NT2/D1 (cell line): ENCODE data around the gene BRPF3.

Experiments used
- DNase-seq: peaks from one replicate; pipeline ENCODE4 v3.0.0-alpha.2; 2011; ENCODE audit warnings: low read depth, low spot score
- H3K27me3 ChIP-seq: 2 replicates; pipeline ENCODE4 v1.6.0; 2011; ENCODE audit warnings: mild to moderate bottlenecking; ENCODE audit not compliant: insufficient read length, insufficient read depth
- H3K36me3 ChIP-seq: 2 replicates; pipeline ENCODE4 v1.6.1; 2011; ENCODE audit warnings: mild to moderate bottlenecking, low read length, mixed read lengths; ENCODE audit not compliant: insufficient read depth, insufficient read length
- H3K4me1 ChIP-seq: 2 replicates; pipeline ENCODE4 v1.5.1; 2011; ENCODE audit not compliant: insufficient read depth, insufficient read length
- H3K4me3 ChIP-seq: 2 replicates; pipeline ENCODE4 v1.5.1; 2011; ENCODE audit warnings: low read depth; ENCODE audit not compliant: insufficient read length
- H3K9ac ChIP-seq: 2 replicates; pipeline ENCODE4 v1.6.0; 2011; ENCODE audit warnings: low read depth; ENCODE audit not compliant: insufficient read length
- H3K9me3 ChIP-seq: 2 replicates; pipeline ENCODE4 v1.5.1; 2011; ENCODE audit warnings: mild to moderate bottlenecking, low read length; ENCODE audit not compliant: insufficient read depth
- SUZ12 ChIP-seq: IDR thresholded peaks from 2 replicates; pipeline ENCODE4 v1.6.1; 2011; ENCODE audit not compliant: insufficient read length, insufficient read depth; ENCODE audit errors: extremely low read depth
- YY1 ChIP-seq: IDR thresholded peaks from 2 replicates; pipeline ENCODE4 v1.6.1; 2011; ENCODE audit not compliant: insufficient read length, insufficient read depth
- ZNF274 ChIP-seq: IDR thresholded peaks from 2 replicates; pipeline ENCODE4 v1.6.1; 2011; ENCODE audit warnings: mild to moderate bottlenecking, low read depth, low read length

BRPF3 gene

GRCh38 chr6:36222924-36223323 lies 26.4 kb downstream of the BRPF3 start:
- Histone ChIP-seq H3K27me3 (no peaks in the 10 kb centered on the region), H3K4me1 (no peaks in the 10 kb centered on the region), H3K9ac (no peak overlapping the region), H3K9me3 (no peaks in the 10 kb centered on the region), H3K36me3 (peaks cover 92% of the 10 kb centered on the region), H3K4me3 (no peak overlapping the region)
- TF ChIP-seq YY1: no peak
- no peak for TF ChIP-seq ZNF274
- no peak for TF ChIP-seq SUZ12
- DNase-seq: no peak

DNA sequence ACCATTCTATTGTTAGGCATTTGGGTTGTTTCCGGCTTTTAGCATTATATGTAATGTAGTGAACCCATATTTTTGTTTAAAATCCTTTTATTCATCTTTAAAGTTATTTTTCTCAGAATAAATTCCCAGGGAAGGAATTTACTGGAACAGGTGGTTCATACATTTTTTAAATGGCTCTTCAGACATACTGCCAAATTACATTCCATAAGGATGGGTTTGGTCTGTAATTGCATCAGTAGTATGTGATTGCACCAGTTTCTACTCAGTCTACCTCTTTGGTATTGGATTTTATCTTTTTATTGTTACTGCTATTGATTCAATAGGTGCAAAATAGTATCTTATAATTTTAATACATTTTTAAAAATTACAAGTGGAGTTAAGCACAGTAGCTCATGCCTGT lies 27.2 kb downstream of the BRPF3 start:
- no peak for DNase-seq
- Histone ChIP-seq H3K4me1 (no peaks in the 10 kb centered on the region), H3K27me3 (no peaks in the 10 kb centered on the region), H3K4me3 (no peak overlapping the region), H3K9ac (no peak overlapping the region), H3K9me3 (no peaks in the 10 kb centered on the region), H3K36me3 (peaks cover 92% of the 10 kb centered on the region)
- TF ChIP-seq ZNF274: no peak
- TF ChIP-seq YY1: no peak
- no peak for TF ChIP-seq SUZ12

DNA sequence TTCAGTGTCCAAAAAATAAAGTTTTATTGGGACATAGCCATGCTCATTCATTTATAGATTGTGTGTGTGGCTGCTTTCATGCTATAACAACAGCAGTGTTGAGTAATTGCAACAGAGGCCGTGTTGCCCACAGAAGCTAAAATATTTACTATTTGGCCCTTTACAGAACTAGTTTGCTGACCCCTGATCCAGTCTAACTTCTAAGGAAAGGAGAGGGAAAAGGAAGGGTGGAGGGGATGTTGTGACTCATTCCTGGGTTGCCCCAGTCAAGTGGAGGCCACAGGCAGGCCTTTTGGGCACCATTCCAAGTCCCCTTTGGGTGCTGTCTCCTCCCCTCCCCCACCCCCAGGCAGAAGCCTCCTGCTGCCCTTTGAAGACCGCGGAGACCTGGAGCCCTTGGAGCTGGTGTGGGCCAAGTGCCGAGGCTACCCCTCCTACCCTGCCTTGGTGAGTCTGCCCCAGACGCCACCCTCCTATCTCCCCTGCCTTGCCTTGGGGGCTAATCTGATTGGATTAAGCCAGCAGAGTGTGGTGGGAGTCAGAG lies 28.4 kb downstream of the BRPF3 start:
- no peaks in the 10 kb centered on the region for H3K4me1 ChIP-seq
- TF ChIP-seq SUZ12 (no peak), ZNF274 (no peak), YY1 (no peak)
- H3K9me3 ChIP-seq: no peaks in the 10 kb centered on the region
- no peak overlapping the region for H3K4me3 ChIP-seq
- H3K27me3 ChIP-seq: no peaks in the 10 kb centered on the region
- DNase-seq: no peak
- H3K9ac ChIP-seq: no peak overlapping the region
- peaks cover 92% of the 10 kb centered on the region for H3K36me3 ChIP-seq

GRCh38 chr6:36226438-36227047 lies 30.0 kb downstream of the BRPF3 start:
- TF ChIP-seq YY1 (no peak), SUZ12 (no peak)
- H3K4me3 ChIP-seq: no peak overlapping the region
- H3K4me1 ChIP-seq: no peaks in the 10 kb centered on the region
- H3K27me3 ChIP-seq: no peaks in the 10 kb centered on the region
- H3K9me3 ChIP-seq: no peaks in the 10 kb centered on the region
- no peak overlapping the region for H3K9ac ChIP-seq
- no peak for DNase-seq
- H3K36me3 ChIP-seq: peaks cover 94% of the 10 kb centered on the region

- DNase-seq: no peak
- H3K9me3 ChIP-seq: no peaks in the 10 kb centered on the region
- no peaks in the 10 kb centered on the region for H3K4me1 ChIP-seq
- no peak for TF ChIP-seq ZNF274
- no peak for TF ChIP-seq YY1
- TF ChIP-seq SUZ12: no peak
- H3K27me3 ChIP-seq: no peaks in the 10 kb centered on the region
- peaks cover 94% of the 10 kb centered on the region for H3K36me3 ChIP-seq
- H3K4me3 ChIP-seq: no peak overlapping the region
- no peak overlapping the region for H3K9ac ChIP-seq
These were observed 31.1 kb downstream of the BRPF3 start for GRCh38 chr6:36227379-36228228.

GRCh38 chr6:36229223-36229622 lies 32.7 kb downstream of the BRPF3 start:
- Histone ChIP-seq H3K4me3 (no peak overlapping the region), H3K9ac (no peak overlapping the region), H3K27me3 (no peaks in the 10 kb centered on the region), H3K36me3 (peaks cover 87% of the 10 kb centered on the region), H3K9me3 (no peaks in the 10 kb centered on the region), H3K4me1 (no peaks in the 10 kb centered on the region)
- TF ChIP-seq ZNF274 (no peak), SUZ12 (no peak), YY1 (no peak)
- no peak for DNase-seq

- H3K9ac ChIP-seq: no peak overlapping the region
- TF ChIP-seq ZNF274 (no peak), YY1 (no peak), SUZ12 (no peak)
- DNase-seq: no peak
- H3K4me3 ChIP-seq: no peak overlapping the region
- no peaks in the 10 kb centered on the region for H3K4me1 ChIP-seq
- no peaks in the 10 kb centered on the region for H3K27me3 ChIP-seq
- no peaks in the 10 kb centered on the region for H3K9me3 ChIP-seq
- H3K36me3 ChIP-seq: peaks cover 76% of the 10 kb centered on the region
These were observed 33.8 kb downstream of the BRPF3 start for GRCh38 chr6:36230371-36230770.
